SH-SY5Y (cell line): ENCODE results near the gene TINCR.

Experiments
- GATA2 ChIP-seq: IDR thresholded peaks from 2 replicates; pipeline ENCODE4 v1.6.1; 2011; ENCODE audit warnings: mild to moderate bottlenecking, low read depth, low read length
- GATA3 ChIP-seq: IDR thresholded peaks from 2 replicates; pipeline ENCODE4 v1.6.1; 2011; ENCODE audit warnings: low read depth, mild to moderate bottlenecking, low read length, moderate library complexity

- TF ChIP-seq GATA3 (no peak), GATA2 (no peak)
These were observed 48.1 kb upstream of the TINCR start for GRCh38 chr19:5615756-5616327.
